Upper lobe of left lung (tissue), 6 donors: ENCODE data around the gene SSRP1. TPM values are rescaled to one million over a fixed set of nuclear protein-coding genes. Genes with fewer than 3 reads are reported as not detected.

Experiments used
- ATAC-seq, 2 donors: fragments of 200-7000 bp; cut with Tn5 transposase; one replicate each; pipeline ENCODE4 v1.9.1; 2022; ENCODE audit warnings: mild to moderate bottlenecking in 2 of 2, moderate library complexity in 2 of 2; ENCODE audit not compliant: low FRiP score in 2 of 2
- DNase-seq, 2 donors: peaks; one replicate each; pipeline ENCODE4 v3.0.0-alpha.2; 2019 to 2020
- H3K27ac ChIP-seq, 4 donors: fragments of 200-600 bp; sonication (generic); one replicate each; pipeline ENCODE4 v1.5.1; 2016 to 2019
- H3K27me3 ChIP-seq, 4 donors: fragments of 200-600 bp; sonication (generic); one replicate each; pipeline ENCODE4 v1.5.1; 2017 to 2019
- H3K36me3 ChIP-seq, 4 donors: fragments of 200-600 bp; sonication (generic); one replicate each; pipeline ENCODE4 v1.5.1; 2016 to 2019
- H3K4me1 ChIP-seq, 4 donors: fragments of 200-600 bp; sonication (generic); one replicate each; pipeline ENCODE4 v1.5.1; 2018 to 2019
- H3K4me3 ChIP-seq, 4 donors: fragments of 200-600 bp; sonication (generic); one replicate each; pipeline ENCODE4 v1.5.1; 2017 to 2019; ENCODE audit warnings: mild to moderate bottlenecking in 2 of 4, moderate library complexity in 1 of 4
- H3K9me3 ChIP-seq, 4 donors: fragments of 200-600 bp; sonication (generic); one replicate each; pipeline ENCODE4 v1.5.1; 2018 to 2019
- EP300 ChIP-seq, 4 donors: sonication (generic); formaldehyde crosslinking; IDR thresholded peaks; one replicate each; pipeline ENCODE4 v1.5.1; 2017; ENCODE audit warnings: antibody characterized with exemption in 4 of 4, control low read depth in 2 of 4
- POLR2A ChIP-seq, 4 donors: fragments of 450-650 bp; IDR thresholded peaks; one replicate each; pipeline ENCODE4 v1.5.1; 2016 to 2017; ENCODE audit warnings: antibody characterized with exemption in 4 of 4, mild to moderate bottlenecking in 2 of 4
- POLR2AphosphoS5 ChIP-seq, 2 donors: sonication (generic); formaldehyde crosslinking; IDR thresholded peaks; one replicate each; pipeline ENCODE4 v1.5.1; 2017; ENCODE audit warnings: antibody characterized with exemption in 2 of 2
- WGBS, 2 donors: methylation state at CpG; one replicate each; pipeline ENCODE4 v1.1.5; 2017 to 2018; 5-methylcytosine and 5-hydroxymethylcytosine counted together
- total RNA-seq, 6 donors: library from RNA; depleted of rRNA in 4 of 6; stranded (reverse); fragments of >200 nt in 4 of 6; gene quantifications; one replicate each; pipeline versions ENCODE4 v1.1.0 to v1.2.1, GENCODE V29; 2016 to 2021
- TF ChIP-seq, protein P1 (sequence below), 6 experiments: fragments of 450-650 bp in 4 of 6; fragments of 200-600 bp in 2 of 6; sonication (generic) in 2 of 6; IDR thresholded peaks; one replicate each; pipeline ENCODE4 v1.5.1; 2016 to 2019; ENCODE audit warnings: antibody characterized with exemption in 6 of 6
- donor health status: DM: no; HTN: no; CAD: no; lungs with moderate emphysema.
- donor health status: DM: no; HTN: yes; CAD: no; lungs with severe emphysema.

Gene SSRP1
- total RNA-seq, 6 donors from 2014 or later: 48.2 to 89.6 (median 65.5) TPM

DNA sequence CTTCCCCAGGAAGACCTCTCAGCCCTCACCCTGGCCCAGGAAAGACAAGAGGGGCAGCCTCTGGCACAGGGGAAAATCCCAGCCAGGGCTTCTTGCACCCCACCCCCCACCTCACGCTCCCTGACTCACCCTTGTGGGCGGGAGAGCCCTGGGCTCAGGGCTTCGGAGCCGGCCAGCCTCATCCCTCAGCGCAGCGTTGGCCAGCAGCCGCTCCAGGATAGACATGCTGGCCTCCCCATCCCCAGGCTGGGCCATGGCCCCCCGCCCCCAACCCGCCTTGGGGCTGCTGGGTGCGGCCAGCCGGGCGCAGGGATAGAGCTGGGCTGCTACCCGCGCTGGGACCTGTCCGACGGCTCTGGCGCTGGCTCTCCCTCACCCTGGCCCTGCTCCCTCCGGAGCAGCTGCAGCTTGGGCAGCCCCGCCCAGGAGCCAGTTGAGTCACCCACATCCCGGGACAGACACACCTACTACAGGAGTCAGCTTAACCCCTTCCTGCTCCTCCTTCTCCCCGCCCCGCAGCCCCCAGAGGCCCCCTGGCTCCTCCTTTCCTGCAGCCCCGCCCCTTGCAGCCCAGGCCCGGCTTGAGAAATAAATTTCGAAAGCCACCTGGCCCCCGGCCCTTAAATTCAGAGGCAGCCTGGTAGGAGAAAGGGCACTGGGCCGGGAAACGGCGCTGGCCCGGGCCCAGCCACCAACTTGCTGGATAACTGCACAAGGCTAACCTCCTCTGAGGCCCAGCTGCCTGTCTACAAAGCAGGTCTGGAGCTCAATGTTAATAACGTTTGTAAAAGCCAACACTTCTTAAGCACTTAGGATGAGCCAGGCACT is 24.4 kb downstream of the SSRP1 start:
- DNase-seq (peak; percentile 94 to 97), ATAC-seq (peak; percentile 96)
- Histone ChIP-seq H3K27me3 (no peaks in the 10 kb centered on the region), H3K36me3 (peaks cover 15 to 65% (median 47%) of the 10 kb centered on the region in 4 donors), H3K4me3 (peak overlapping the region; percentile 23 to 62 (median 54)), H3K9me3 (no peaks in the 10 kb centered on the region), H3K27ac (peak overlapping the region; percentile 81 to 94 (median 90)), H3K4me1 (peaks cover 61 to 81% (median 80%) of the 10 kb centered on the region in 4 donors)
- 0 to 4% methylated on average over 10 to 24 of the region's 31 CpGs for WGBS, 2 donors
- TF ChIP-seq POLR2A (IDR thresholded peaks at IDR 0.05) (peak in 3 of 4 donors; percentile 48 to 87 (median 61)), EP300 (IDR thresholded peaks at IDR 0.05) (peak in 1 of 4 donors; percentile 40), POLR2AphosphoS5 (IDR thresholded peaks at IDR 0.05) (peak; percentile 46 to 91)
- TF ChIP-seq, protein P1, sequence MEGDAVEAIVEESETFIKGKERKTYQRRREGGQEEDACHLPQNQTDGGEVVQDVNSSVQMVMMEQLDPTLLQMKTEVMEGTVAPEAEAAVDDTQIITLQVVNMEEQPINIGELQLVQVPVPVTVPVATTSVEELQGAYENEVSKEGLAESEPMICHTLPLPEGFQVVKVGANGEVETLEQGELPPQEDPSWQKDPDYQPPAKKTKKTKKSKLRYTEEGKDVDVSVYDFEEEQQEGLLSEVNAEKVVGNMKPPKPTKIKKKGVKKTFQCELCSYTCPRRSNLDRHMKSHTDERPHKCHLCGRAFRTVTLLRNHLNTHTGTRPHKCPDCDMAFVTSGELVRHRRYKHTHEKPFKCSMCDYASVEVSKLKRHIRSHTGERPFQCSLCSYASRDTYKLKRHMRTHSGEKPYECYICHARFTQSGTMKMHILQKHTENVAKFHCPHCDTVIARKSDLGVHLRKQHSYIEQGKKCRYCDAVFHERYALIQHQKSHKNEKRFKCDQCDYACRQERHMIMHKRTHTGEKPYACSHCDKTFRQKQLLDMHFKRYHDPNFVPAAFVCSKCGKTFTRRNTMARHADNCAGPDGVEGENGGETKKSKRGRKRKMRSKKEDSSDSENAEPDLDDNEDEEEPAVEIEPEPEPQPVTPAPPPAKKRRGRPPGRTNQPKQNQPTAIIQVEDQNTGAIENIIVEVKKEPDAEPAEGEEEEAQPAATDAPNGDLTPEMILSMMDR (IDR thresholded peaks at IDR 0.05): peak in 1 of 6 experiments; percentile 13

DNA sequence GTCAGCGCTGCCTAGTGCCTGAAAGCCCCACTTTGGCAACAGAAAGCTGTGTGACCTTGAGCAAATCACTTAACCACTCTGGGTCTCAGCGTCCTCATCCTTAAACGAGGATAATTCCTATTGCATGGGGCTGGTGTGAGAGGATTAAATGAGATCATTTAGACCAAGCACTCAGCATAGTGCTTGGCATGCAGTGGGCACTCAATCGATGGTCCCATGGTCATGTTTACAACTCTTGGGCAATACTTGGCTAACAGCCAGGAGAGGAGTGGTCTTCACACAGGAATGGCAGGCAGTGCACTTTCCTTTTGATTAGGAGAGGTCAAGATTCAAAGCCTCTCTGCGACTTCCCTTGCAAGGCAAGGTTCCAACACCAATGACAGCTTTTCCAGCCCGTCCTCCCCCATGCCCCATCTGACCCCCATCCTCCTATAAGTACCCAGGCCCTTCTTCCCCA is 25.0 kb downstream of the SSRP1 start:
- peaks cover 15 to 64% (median 45%) of the 10 kb centered on the region in 4 donors for H3K36me3 ChIP-seq
- peaks cover 61 to 81% (median 80%) of the 10 kb centered on the region in 4 donors for H3K4me1 ChIP-seq
- H3K27me3 ChIP-seq: no peaks in the 10 kb centered on the region
- peak overlapping the region; percentile 81 to 94 (median 90) for H3K27ac ChIP-seq
- H3K4me3 ChIP-seq: peak overlapping the region; percentile 23 to 62 (median 54)
- TF ChIP-seq EP300 (IDR thresholded peaks at IDR 0.05) (peak in 2 of 4 donors; percentile 33 to 87), POLR2AphosphoS5 (IDR thresholded peaks at IDR 0.05) (peak in 1 of 2 donors; percentile 82), POLR2A (IDR thresholded peaks at IDR 0.05) (no peak)
- TF ChIP-seq, protein P1 (IDR thresholded peaks at IDR 0.05): no peak
- peak in 1 of 2 donors; percentile 80 for DNase-seq
- WGBS, 2 donors: 39 to 46% methylated on average over 6 of the region's 6 CpGs
- H3K9me3 ChIP-seq: no peaks in the 10 kb centered on the region
- ATAC-seq: peak; percentile 0 to 31

DNA sequence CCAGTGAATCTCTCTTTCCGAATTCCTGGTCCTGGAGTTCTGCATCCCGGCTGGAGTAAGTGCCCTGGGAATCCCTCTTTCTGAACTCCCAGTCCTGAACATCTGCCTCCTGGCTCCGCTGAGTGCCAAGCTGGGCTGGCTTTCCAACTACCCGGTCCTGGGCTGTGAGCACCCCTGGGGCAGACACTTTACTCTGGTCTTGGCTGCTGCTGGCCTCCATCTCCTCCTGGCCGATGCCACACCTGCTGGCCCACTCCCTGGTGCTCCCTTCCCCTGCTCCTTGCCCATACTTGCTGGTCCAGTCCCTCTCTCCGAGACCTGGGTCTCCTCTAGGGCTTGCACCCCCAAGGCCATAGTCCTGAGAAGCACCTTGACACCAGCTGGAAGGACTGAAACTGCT is 25.6 kb downstream of the SSRP1 start:
- H3K9me3 ChIP-seq: no peaks in the 10 kb centered on the region
- no peaks in the 10 kb centered on the region for H3K27me3 ChIP-seq
- DNase-seq: no peak
- 76 to 91% methylated on average over 5 of the region's 6 CpGs for WGBS, 2 donors
- ATAC-seq: no peak
- TF ChIP-seq, protein P1 (IDR thresholded peaks at IDR 0.05): no peak
- TF ChIP-seq POLR2A (IDR thresholded peaks at IDR 0.05) (no peak), POLR2AphosphoS5 (IDR thresholded peaks at IDR 0.05) (no peak)
- H3K4me1 ChIP-seq: peaks cover 61 to 83% (median 80%) of the 10 kb centered on the region in 4 donors
- peak overlapping the region; percentile 81 to 94 (median 90) for H3K27ac ChIP-seq
- H3K36me3 ChIP-seq: peaks cover 15 to 67% (median 44%) of the 10 kb centered on the region in 4 donors
- peak overlapping the region in 2 of 4 donors; percentile 60 to 62 for H3K4me3 ChIP-seq

DNA sequence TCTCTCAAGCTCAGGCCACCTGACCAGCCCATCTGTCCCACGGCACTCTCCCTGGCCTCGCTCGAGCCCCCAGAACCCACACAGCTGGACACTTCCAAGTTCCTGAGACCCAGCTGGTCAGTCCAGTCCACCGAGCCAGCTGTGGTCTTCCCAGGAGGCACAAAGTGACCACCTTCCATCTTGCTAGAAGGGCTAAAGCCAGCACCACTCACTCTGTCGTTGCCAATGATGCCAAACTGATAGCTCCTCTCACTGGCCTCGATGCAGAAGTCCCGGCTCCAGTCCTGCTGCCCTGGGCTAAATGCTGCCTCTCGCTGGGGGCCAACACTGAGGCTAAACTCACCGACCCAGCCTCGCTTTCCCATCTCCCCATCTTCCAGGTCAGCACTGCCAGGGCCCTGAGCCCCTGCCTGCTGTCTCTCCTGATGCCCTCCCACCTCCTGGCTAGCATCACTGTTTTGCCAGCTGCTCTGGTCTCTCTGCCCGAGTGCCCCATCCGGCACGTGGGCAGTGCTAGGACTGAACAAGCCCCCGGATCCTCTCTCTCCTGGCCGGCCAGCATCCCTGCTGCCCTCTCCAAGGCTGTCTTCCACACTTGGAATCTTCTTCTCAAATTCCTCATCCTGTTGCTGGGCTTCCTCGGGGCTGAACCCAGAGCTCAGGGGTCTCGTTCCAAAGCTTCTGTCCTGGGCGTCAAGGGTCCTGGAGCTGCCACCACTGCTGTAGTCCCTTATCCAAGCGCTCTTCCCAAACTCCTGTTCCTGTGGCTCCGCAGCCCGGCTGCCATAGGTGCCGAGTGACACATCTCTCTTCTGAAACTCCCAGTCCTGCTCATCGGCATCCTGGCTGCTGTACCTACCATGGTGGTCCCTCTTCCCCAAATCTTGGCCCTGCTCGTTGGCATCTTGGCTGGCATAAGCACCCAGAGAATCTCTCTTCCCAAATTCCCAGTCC is 26.3 kb downstream of the SSRP1 start:
- H3K4me1 ChIP-seq: peaks cover 68 to 89% (median 86%) of the 10 kb centered on the region in 4 donors
- ATAC-seq (no peak), DNase-seq (no peak)
- H3K36me3 ChIP-seq: peaks cover 15 to 64% (median 38%) of the 10 kb centered on the region in 4 donors
- peak overlapping the region in 1 of 4 donors; percentile 62 for H3K4me3 ChIP-seq
- no peaks in the 10 kb centered on the region for H3K27me3 ChIP-seq
- no peaks in the 10 kb centered on the region for H3K9me3 ChIP-seq
- peak overlapping the region; percentile 81 to 94 (median 90) for H3K27ac ChIP-seq
- WGBS, 2 donors: 89 to 92% methylated on average over 18 to 24 of the region's 24 CpGs
- TF ChIP-seq EP300 (IDR thresholded peaks at IDR 0.05): no peak
- TF ChIP-seq POLR2AphosphoS5 (IDR thresholded peaks at IDR 0.05): no peak
- TF ChIP-seq POLR2A (IDR thresholded peaks at IDR 0.05): no peak
- TF ChIP-seq, protein P1 (IDR thresholded peaks at IDR 0.05): no peak
